Caco-2 (cell line): Measurements from ENCODE around the gene FBN2. TPM values are rescaled to one million over a fixed set of nuclear protein-coding genes. Genes with fewer than 3 reads are reported as not detected.

Source experiments
- BruUV-seq: library from RNA; stranded (reverse); fragments of 400-500 nt; replicated peaks from 2 replicates; lab custom pipeline; 2021; lab: Mats Ljungman, UMichigan
- CTCF ChIA-PET: fragments of 300-600 bp; sonication (Branson Sonifier 250); formaldehyde crosslinking; loops from one replicate; lab custom pipeline; 2022; ENCODE audit warnings: antibody characterized with exemption; lab: Charles Lee
- POLR2A ChIA-PET: fragments of 300-600 bp; sonication (Branson Sonifier 250); formaldehyde crosslinking; loops from one replicate; lab custom pipeline; 2022; ENCODE audit warnings: antibody characterized with exemption; lab: Charles Lee
- DNase-seq, 2 experiments: peaks; one replicate each; pipeline versions ENCODE4 v3.0.0 to v3.0.0-alpha.2; 2020 to 2022
- H3K27me3 ChIP-seq: replicated peaks from 2 replicates; pipeline ENCODE4 v1.6.0; 2011; ENCODE audit warnings: low read length; ENCODE audit not compliant: control insufficient read depth, insufficient read depth
- H3K36me3 ChIP-seq: 2 replicates; pipeline ENCODE4 v1.5.1; 2011; ENCODE audit warnings: low read length; ENCODE audit not compliant: control insufficient read depth, insufficient read depth
- H3K4me1 ChIP-seq: fragments of 250-450 bp; sonication (Bioruptor Pico); 2 replicates; pipeline ENCODE4 v1.5.1; 2020; ENCODE audit warnings: mild to moderate bottlenecking
- H3K4me3 ChIP-seq: 2 replicates; pipeline ENCODE4 v1.5.1; 2011; ENCODE audit warnings: low read depth, mild to moderate bottlenecking, control low read depth, low read length
- H3K9me3 ChIP-seq: fragments of 250-450 bp; sonication (Bioruptor Pico); 2 replicates; pipeline ENCODE4 v1.5.1; 2020; ENCODE audit warnings: mild to moderate bottlenecking, moderate library complexity
- H3K27ac Mint-ChIP-seq: one replicate; pipeline ENCODE4 v1.8.0; 2022; ENCODE audit warnings: mixed read lengths; ENCODE audit not compliant: unreplicated experiment
- H3K27me3 Mint-ChIP-seq: one replicate; pipeline ENCODE4 v1.8.0; 2022; ENCODE audit warnings: mixed read lengths; ENCODE audit not compliant: insufficient read depth, unreplicated experiment
- H3K36me3 Mint-ChIP-seq: one replicate; pipeline ENCODE4 v1.8.0; 2022; ENCODE audit warnings: mild to moderate bottlenecking, mixed read lengths; ENCODE audit not compliant: insufficient read depth, unreplicated experiment
- H3K4me1 Mint-ChIP-seq: one replicate; pipeline ENCODE4 v1.8.0; 2022; ENCODE audit warnings: low read depth, mixed read lengths; ENCODE audit not compliant: unreplicated experiment
- H3K4me3 Mint-ChIP-seq: one replicate; pipeline ENCODE4 v1.8.0; 2022; ENCODE audit warnings: mild to moderate bottlenecking, moderate library complexity, mixed read lengths; ENCODE audit not compliant: unreplicated experiment
- H3K9me3 Mint-ChIP-seq: one replicate; pipeline ENCODE4 v1.8.0; 2022; ENCODE audit warnings: mixed read lengths; ENCODE audit not compliant: unreplicated experiment
- intact Hi-C: fragments of 100-400 bp; cut with micrococcal nuclease; formaldehyde crosslinking; loops from one replicate; pipeline ENCODE4 v1.10.0; 2022; ENCODE audit not compliant: unreplicated experiment
- total RNA-seq: library from RNA; stranded (reverse); gene quantifications from 2 replicates; pipeline ENCODE4 v1.2.3, GENCODE V29; 2022
- TF ChIP-seq, protein P1 (sequence below), 2 experiments: fragments of 200-600 bp in 1 of 2; IDR thresholded peaks; 1 replicate in 1 of 2; 2 replicates in 1 of 2; pipeline versions ENCODE4 v1.5.1 to v1.8.0; 2011 to 2022; ENCODE audit warnings: antibody characterized with exemption in 1 of 2, control low read depth in 1 of 2, inconsistent platforms in 1 of 2, low read depth in 1 of 2, low read length in 1 of 2, mild to moderate bottlenecking in 1 of 2, moderate library complexity in 1 of 2; ENCODE audit not compliant: insufficient read depth in 1 of 2, severe bottlenecking in 1 of 2, unreplicated experiment in 1 of 2

Gene FBN2
- total RNA-seq, 1 experiment from 2014 or later, result 0.09 TPM

DNA sequence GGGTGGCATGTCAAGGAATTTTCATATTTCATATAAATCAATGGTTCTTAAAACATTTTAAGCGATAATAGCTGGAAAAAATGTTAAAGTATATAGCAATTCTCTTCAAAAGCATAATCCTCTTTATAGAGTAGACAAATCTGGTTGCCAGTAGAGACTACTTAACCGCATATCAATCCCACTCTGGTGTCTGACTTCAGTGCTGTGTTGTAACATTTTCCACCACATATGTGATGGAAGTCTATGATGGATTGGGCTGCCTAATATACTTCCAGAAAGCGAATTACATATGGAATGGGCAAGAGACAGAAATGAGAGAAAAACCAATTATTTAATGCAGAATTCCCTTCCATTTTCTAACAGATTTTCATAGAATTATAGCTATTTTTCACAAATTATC is 54.3 kb downstream of the FBN2 start:
- Histone ChIP-seq H3K4me1 (no peaks in the 10 kb centered on the region), H3K4me3 (no peak overlapping the region), H3K27me3 (no peaks in the 10 kb centered on the region), H3K9me3 (no peaks in the 10 kb centered on the region), H3K36me3 (no peaks in the 10 kb centered on the region)
- no peaks in the 10 kb centered on the region for H3K9me3 Mint-ChIP-seq
- POLR2A ChIA-PET, result no interaction called here
- H3K27ac Mint-ChIP-seq, result no peak overlapping the region
- no peaks in the 10 kb centered on the region for H3K4me1 Mint-ChIP-seq
- CTCF ChIA-PET, result no interaction called here
- TF ChIP-seq, protein P1, sequence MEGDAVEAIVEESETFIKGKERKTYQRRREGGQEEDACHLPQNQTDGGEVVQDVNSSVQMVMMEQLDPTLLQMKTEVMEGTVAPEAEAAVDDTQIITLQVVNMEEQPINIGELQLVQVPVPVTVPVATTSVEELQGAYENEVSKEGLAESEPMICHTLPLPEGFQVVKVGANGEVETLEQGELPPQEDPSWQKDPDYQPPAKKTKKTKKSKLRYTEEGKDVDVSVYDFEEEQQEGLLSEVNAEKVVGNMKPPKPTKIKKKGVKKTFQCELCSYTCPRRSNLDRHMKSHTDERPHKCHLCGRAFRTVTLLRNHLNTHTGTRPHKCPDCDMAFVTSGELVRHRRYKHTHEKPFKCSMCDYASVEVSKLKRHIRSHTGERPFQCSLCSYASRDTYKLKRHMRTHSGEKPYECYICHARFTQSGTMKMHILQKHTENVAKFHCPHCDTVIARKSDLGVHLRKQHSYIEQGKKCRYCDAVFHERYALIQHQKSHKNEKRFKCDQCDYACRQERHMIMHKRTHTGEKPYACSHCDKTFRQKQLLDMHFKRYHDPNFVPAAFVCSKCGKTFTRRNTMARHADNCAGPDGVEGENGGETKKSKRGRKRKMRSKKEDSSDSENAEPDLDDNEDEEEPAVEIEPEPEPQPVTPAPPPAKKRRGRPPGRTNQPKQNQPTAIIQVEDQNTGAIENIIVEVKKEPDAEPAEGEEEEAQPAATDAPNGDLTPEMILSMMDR (IDR thresholded peaks at IDR 0.05; ENCODE audit: insufficient read depth in 1 of 2, low read depth in 1 of 2, low read length in 1 of 2, severe bottlenecking in 1 of 2, unreplicated experiment in 1 of 2), result no peak
- no peaks in the 10 kb centered on the region for H3K27me3 Mint-ChIP-seq
- no TSS peak for BruUV-seq
- no peak for DNase-seq
- intact Hi-C loops, result no loop called here
- H3K4me3 Mint-ChIP-seq, result no peak overlapping the region
- H3K36me3 Mint-ChIP-seq, result no peaks in the 10 kb centered on the region

DNA sequence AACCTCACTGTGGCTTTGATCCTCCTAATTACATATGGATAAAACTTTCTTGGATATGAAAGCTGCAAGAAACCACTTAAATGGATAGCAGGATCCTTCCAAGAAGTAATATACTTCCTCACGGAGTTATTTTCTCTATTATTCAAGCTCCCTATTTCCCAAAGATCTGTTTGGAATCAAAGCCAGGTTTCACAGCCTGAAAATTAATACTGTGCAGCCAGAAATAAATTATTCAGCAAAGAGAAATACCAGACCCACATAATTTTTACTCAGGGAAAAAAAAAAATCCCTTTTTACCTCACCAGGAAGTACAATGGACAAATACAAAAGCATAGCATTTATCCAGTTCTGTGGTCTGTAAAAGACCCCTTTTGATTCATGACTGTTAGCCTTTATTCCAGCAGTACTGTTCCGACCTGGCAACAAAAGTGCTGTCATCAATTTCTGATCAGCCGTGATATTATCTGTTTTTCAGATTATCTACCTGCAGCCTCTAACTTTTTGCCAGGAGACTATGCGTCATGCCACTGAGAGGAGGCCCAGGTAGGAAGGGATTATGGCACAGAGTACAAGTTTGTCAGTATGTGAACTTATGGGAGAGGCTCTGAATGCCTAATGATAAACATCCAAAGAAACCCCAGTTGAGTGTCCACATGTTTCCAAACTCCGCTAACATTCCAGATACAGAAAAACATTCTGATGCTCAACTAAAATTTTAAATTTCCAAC is 57.0 kb downstream of the FBN2 start:
- TF ChIP-seq, protein P1 (IDR thresholded peaks at IDR 0.05; ENCODE audit: insufficient read depth in 1 of 2, low read depth in 1 of 2, low read length in 1 of 2, severe bottlenecking in 1 of 2, unreplicated experiment in 1 of 2), result no peak
- no peak for DNase-seq
- Mint-ChIP-seq H3K9me3 (no peaks in the 10 kb centered on the region), H3K4me1 (no peaks in the 10 kb centered on the region), H3K27me3 (no peaks in the 10 kb centered on the region), H3K27ac (no peak overlapping the region), H3K36me3 (no peaks in the 10 kb centered on the region), H3K4me3 (no peak overlapping the region)
- Histone ChIP-seq H3K4me1 (no peaks in the 10 kb centered on the region; the same call in 1 of the 2 replicates), H3K4me3 (no peak overlapping the region), H3K27me3 (no peaks in the 10 kb centered on the region), H3K36me3 (no peaks in the 10 kb centered on the region), H3K9me3 (no peaks in the 10 kb centered on the region)
- no TSS peak for BruUV-seq
- ChIA-PET CTCF (no interaction called here), POLR2A (no interaction called here)
- intact Hi-C loops, result no loop called here

DNA sequence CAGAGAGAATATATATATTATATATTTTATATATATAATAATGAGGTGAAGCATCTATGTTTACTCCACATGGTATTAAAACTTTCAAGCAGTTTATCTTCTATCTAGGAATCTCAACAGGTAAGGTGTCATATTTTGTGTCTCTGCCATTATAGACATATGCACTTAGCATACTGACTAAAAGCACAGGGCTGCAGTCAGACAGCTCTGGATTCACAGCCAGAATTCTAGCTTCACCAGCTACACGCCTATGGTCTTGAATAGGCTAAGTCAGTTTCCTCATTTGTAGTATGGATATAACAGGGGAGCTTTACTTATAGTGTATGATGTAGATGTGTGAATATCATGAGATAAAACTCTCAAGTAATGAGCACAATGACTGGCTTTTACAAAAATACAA is 57.9 kb downstream of the FBN2 start:
- no peak for DNase-seq
- POLR2A ChIA-PET, result no interaction called here
- CTCF ChIA-PET, result no interaction called here
- Mint-ChIP-seq H3K9me3 (no peaks in the 10 kb centered on the region), H3K27me3 (no peaks in the 10 kb centered on the region), H3K4me1 (no peaks in the 10 kb centered on the region), H3K4me3 (no peak overlapping the region), H3K27ac (no peak overlapping the region), H3K36me3 (no peaks in the 10 kb centered on the region)
- intact Hi-C loops, result no loop called here
- BruUV-seq, result no TSS peak
- TF ChIP-seq, protein P1 (IDR thresholded peaks at IDR 0.05; ENCODE audit: insufficient read depth in 1 of 2, low read depth in 1 of 2, low read length in 1 of 2, severe bottlenecking in 1 of 2, unreplicated experiment in 1 of 2), result no peak
- H3K4me3 ChIP-seq, result no peak overlapping the region
- H3K27me3 ChIP-seq, result no peaks in the 10 kb centered on the region
- no peaks in the 10 kb centered on the region for H3K9me3 ChIP-seq
- H3K4me1 ChIP-seq, result peaks cover 9% of the 10 kb centered on the region; the same call in 1 of the 2 replicates
- no peaks in the 10 kb centered on the region for H3K36me3 ChIP-seq
